Medulla oblongata (tissue), 1 donor: Measurements from ENCODE around the gene UBXN7.
"Not testable (repeated sequence)": the region's sequence is repeated elsewhere in the genome, so short reads cannot be mapped to it uniquely, and the experiment has no call there.

Source experiments
- DNase-seq: peaks from one replicate; pipeline ENCODE4 v3.0.0-alpha.2; 2015; ENCODE audit errors: extremely low spot score

UBXN7 gene

DNA sequence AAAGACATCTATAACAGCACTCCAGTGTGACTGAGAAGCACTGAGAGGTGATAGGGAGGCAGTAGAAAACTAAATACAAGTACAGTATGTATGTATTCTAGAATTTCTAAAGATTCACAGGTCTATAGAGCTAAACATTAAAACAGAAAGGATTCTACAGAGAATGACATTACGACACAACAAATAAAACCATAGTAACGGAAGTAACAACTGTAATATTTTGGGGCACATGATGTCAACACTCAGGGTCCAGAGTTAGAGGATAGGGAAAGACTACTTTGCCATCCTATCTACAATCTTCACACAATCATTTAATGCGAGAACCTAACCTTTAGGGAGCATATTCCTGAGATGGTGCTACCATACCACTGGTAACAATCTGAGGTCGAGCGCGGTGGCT lies 13.6 kb downstream of the UBXN7 start:
- no peak for DNase-seq

DNA sequence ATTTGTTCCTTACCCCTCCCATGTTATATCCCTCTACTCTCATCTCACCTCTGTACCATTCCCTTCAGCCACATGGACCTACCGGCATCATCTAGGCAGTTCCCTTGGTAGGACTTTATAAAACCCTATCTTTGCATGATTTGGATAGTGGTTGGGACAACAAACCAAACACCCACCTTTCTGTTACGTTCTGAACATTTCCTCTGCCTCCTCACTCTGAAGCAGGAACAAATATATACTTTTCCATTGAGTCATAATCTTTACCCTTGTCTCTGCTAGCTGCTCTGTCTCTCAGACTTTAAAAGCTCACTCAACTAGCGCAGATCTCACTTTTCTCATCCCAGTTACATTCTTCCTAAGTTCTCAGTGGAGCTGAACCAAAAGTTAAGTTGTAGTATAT lies 17.8 kb downstream of the UBXN7 start:
- no peak for DNase-seq

DNA sequence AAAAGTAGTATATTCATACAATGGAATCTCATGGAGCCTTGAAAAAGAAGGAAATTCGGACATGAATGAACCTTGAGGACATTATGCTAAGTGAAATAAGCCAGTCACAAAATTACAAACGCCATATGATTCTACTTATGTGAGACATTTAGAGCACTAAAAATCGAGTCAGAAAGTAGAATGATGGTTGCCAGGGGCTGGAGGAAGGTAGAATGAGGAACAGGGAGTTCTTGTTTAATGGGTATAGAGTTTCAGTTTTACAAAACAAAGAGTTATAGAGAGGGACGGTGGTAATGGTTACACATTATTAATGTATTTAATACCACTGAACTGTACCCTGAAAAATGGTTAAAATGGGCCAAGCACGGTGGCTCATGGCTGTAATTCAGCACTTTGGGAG lies 19.5 kb downstream of the UBXN7 start:
- DNase-seq: no peak

DNA sequence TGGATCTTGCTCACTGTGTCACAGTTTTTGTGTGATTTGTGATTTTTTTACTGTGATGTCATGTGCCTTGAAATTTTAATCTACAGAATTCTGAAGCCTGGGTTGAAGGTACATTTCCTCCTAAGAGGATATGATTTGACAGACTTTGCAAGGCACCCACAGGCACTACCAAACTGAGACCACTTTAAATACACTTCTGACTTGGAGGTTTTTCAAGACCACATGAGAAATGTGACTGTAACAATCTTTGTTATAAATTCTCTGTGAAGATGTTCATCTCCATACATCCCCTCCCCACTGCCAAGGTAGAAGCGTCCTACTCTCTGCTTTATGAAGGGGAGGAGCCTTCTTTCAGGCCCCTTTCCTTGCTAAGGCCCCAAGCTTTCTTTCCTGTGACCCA lies 22.8 kb downstream of the UBXN7 start:
- DNase-seq: no peak

DNA sequence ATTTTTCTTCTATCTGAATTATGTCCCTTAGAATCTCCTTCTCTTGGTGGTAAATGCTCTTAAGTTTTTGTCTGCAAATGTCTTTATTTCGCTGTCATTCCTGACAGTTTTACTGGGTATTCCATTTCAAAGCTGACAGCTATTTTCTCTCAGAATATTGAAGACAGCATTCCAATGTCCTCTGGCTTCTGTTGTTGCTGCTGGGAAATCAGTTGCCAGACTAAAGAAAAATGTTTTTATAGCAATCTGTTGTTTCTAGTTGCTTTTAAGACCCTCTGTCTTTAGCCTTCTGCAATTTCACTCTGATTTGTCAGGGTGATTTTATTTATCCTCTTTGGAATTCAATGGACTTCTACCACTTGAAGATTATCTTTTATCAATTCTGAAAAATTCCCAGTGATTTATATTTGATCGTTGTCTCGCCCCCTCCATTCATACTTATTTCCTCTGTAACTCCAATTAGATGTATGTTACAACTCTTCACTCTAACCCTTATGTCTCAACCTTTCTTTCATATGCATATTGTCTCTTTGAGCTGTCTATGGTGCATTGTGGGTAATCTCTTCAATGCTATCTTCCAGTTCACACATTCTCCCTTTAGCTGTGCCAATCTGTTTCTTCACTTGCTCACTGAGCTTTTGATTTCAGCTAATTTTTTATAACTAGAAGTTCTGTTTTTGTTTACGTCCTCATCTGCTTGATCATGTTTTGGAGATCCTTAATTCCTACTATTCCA lies 23.5 kb downstream of the UBXN7 start:
- DNase-seq: no peak

DNA sequence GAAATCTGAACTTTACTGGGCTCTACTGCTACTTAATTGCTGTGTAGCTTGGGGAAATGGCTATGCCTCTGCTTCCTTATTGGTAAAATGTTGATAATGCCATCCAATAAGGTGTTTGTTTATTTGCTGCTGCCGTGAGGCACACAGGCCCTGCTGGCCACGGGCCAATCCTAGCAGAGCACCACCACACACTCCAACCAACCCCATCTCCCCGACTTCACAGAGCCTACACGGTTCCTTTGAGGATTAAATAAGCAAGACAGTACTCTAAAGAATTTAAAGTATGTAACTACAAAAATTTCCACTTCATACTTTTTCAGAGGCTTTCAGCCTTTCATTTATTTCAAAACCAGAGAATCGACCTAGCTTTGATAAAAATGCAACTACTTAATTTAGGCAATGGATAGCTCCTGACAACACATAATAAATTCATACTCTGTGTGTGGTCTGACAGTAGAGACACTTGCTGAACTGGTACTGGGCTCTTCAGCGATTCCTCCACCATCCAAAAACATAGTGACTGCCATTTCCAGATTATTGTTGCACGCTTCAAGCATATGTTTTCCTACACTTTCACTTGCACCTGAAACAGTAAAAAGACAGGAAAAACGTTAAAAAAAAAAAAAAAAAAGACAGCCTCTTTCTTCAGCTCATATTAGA lies 25.3 kb downstream of the UBXN7 start:
- no peak for DNase-seq

- DNase-seq: no peak
These were observed 31.9 kb downstream of the UBXN7 start for GRCh38 chr3:196400331-196400730.

- DNase-seq: no peak
These were observed 32.7 kb downstream of the UBXN7 start for GRCh38 chr3:196399485-196399945.

DNA sequence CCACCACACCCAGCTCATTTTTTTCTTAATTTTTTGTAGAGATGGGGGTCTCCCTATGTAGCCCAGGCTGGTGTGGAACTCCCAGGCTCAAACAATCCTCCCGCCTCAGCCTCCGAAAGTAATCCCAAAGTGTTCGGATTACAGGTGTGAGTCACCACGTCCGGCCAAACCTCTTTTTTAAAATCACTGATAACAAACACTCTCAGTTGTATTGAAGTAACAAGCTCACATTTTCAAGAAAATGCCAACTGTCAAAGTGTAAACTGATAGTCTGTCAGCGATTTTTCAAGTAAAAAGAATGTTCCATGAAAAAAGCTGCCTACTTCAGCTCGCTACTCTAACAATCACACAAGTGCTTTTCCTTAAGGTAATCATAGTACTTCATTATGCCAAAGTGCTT lies 33.4 kb downstream of the UBXN7 start:
- no peak for DNase-seq

- DNase-seq: no peak
These were observed 34.3 kb downstream of the UBXN7 start for GRCh38 chr3:196397941-196398340.

DNA sequence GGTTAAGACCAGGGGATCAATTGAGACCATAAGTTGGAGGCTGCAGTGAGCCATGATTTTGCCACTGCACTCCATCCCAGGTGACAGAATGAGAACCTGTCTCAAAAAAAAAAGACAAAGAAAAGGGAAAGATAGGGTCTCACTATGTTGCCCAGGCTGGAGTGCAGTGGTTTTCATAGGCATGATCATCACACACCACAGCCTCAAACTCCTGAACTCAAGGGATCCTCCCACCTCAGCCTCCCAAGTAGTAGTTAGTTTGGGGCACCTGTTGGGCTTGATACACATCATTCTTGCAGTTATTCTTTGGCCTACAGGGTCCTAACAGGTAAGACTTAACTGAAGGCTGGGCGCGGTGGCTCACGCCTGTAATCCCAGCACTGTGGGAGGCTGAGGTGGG lies 42.1 kb downstream of the UBXN7 start:
- no peak for DNase-seq

- no peak for DNase-seq
These were observed 43.3 kb downstream of the UBXN7 start for GRCh38 chr3:196388956-196389355.

DNA sequence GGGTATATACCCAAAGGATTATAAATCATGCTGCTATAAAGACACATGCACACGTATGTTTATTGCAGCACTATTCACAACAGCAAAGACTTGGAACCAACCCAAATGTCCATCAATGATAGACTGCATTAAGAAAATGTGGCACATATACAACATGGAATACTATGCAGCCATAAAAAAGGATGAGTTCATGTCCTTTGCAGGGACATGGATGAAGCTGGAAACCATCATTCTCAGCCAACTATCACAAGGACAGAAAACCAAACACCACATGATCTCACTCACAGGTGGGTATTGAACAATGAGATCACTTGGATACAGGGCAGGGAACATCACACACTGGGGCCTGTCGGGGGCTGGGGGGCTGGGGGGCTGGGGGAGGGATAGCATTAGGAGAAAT lies 44.3 kb downstream of the UBXN7 start:
- DNase-seq: not testable (repeated sequence)

DNA sequence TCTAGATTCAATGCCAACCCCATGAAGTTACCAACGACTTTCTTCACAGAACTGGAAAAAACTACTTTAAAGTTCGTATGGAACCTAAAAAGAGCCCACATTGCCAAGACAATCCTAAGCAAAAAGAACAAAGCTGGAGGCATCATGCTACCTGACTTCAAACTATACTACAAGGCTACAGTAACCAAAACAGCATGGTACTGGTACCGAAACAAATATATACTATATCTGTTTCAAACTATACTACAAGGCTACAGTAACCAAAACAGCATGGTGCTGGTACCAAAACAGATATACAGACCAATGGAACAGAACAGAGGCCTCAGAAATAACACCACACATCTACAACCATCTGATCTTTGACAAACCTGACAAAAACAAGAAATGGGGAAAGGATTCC lies 45.4 kb downstream of the UBXN7 start:
- DNase-seq: not testable (repeated sequence)

DNA sequence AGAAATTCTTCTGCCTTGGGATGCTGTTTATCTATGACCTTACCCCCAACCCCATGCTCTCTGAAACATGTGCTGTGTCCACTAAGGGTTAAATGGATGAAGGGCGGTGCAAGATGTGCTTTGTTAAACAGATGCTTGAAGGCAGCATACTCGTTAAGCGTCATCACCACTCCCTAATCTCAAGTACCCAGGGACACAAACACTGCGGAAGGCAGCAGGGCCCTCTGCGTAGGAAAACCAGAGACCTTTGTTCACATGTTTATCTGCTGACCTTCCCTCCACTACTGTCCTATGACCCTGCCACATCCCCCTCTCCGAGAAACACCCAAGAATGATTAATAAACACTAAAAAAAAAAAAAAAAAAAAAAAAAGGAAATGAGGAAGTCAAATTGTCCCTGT lies 46.2 kb downstream of the UBXN7 start:
- DNase-seq: not testable (repeated sequence)

DNA sequence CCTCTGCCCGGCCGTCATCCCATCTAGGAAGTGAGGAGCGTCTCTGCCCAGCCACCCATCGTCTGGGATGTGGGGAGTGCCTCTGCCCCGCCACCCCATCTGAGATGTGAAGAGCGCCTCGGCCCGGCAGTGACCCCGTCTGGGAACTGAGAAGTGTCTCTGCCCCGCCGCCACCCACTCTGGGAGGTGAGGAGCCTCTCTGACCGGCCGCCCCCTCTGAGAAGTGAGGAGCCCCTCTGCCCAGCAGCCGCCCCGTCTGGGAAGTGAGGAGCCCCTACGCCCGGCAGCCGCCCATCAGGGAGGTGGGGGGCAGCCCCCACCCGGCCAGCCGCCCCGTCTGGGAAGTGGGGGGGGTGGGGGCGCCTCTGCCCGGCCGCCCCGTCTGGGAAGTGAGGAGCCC lies 46.8 kb downstream of the UBXN7 start:
- DNase-seq: not testable (repeated sequence)

- no peak for DNase-seq
These were observed 53.9 kb downstream of the UBXN7 start for GRCh38 chr3:196378146-196378841.

GRCh38 chr3:196377321-196377720 lies 54.9 kb downstream of the UBXN7 start:
- DNase-seq: no peak

- DNase-seq: no peak
These were observed 66.5 kb downstream of the UBXN7 start for GRCh38 chr3:196365736-196366135.

DNA sequence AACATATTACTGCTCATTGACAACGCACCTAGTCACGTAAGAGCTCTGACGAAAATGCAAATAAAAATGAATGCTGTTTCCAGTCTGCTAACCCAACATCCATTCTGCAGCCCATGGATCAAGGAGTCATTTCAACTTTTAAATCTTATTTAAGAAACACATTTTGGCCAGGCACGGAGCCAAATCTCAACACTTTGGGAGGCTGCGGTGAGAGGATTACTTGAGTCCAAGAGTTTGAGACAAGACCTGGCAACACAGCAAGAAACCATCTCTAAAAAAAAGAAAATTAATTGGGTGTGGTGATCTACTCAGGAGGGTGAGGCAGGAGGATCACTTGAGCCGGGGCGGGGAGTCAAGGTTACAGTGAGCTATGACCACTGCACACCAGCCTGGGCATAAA lies 71.6 kb downstream of the UBXN7 start:
- no peak for DNase-seq

- DNase-seq: not testable (repeated sequence)
These were observed 73.7 kb downstream of the UBXN7 start for GRCh38 chr3:196358540-196358939.

DNA sequence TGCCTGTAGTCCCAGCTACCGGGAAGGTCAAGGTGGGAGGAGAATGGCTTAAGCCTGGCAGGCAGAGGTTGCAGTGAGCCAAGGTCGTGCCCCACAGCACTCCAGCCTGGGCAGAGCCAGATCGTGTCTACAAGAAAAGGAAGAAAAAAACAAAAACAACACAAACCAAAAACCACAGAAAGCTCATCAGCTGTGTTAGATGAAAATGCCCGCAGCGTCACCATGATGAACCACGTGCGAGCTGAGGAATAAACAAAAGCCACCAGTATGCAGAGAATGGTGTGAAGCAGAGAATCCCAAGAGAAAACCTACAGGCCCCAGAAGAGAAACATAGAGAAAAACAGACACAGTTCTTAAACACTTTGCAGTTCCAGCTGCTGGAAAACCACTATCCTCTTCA lies 74.3 kb downstream of the UBXN7 start:
- DNase-seq: no peak

GRCh38 chr3:196356556-196356955 lies 75.7 kb downstream of the UBXN7 start:
- no peak for DNase-seq
